Progenitor cell of endocrine pancreas (in vitro differentiated cells): Measurements from ENCODE around the gene UNC13D. TPM values are rescaled to one million over a fixed set of nuclear protein-coding genes. Genes with fewer than 3 reads are reported as not detected.

Experiments used
- DNase-seq: peaks from one replicate; pipeline ENCODE4 v3.0.0; 2021; ENCODE audit warnings: low spot score; ENCODE audit not compliant: unreplicated experiment
- H3K27ac Mint-ChIP-seq: 2 replicates; pipeline ENCODE4 v1.8.0; 2021; ENCODE audit warnings: mild to moderate bottlenecking, moderate library complexity, mixed read lengths
- H3K27me3 Mint-ChIP-seq: 2 replicates; pipeline ENCODE4 v1.8.0; 2021; ENCODE audit warnings: mixed read lengths
- H3K36me3 Mint-ChIP-seq: 2 replicates; pipeline ENCODE4 v1.8.0; 2022; ENCODE audit warnings: mixed read lengths; ENCODE audit not compliant: insufficient read depth
- H3K4me1 Mint-ChIP-seq: 2 replicates; pipeline ENCODE4 v1.8.0; 2021; ENCODE audit warnings: low read depth, mixed read lengths
- H3K4me3 Mint-ChIP-seq: 2 replicates; pipeline ENCODE4 v1.8.0; 2021; ENCODE audit warnings: low read depth, mild to moderate bottlenecking, moderate library complexity, mixed read lengths
- H3K9me3 Mint-ChIP-seq: 2 replicates; pipeline ENCODE4 v1.8.0; 2021; ENCODE audit warnings: low read depth, mixed read lengths
- total RNA-seq: library from RNA; stranded (reverse); gene quantifications from 2 replicates; pipeline ENCODE4 v1.2.1, GENCODE V29; 2021
- TF ChIP-seq, protein P1 (sequence below): fragments of 200-600 bp; sonication (generic); IDR thresholded peaks from one replicate; pipeline ENCODE4 v1.5.0; 2021; ENCODE audit warnings: antibody characterized with exemption, mild to moderate bottlenecking; ENCODE audit not compliant: unreplicated experiment

The UNC13D gene
- total RNA-seq, 1 donor from 2014 or later = 2.7 TPM

DNA sequence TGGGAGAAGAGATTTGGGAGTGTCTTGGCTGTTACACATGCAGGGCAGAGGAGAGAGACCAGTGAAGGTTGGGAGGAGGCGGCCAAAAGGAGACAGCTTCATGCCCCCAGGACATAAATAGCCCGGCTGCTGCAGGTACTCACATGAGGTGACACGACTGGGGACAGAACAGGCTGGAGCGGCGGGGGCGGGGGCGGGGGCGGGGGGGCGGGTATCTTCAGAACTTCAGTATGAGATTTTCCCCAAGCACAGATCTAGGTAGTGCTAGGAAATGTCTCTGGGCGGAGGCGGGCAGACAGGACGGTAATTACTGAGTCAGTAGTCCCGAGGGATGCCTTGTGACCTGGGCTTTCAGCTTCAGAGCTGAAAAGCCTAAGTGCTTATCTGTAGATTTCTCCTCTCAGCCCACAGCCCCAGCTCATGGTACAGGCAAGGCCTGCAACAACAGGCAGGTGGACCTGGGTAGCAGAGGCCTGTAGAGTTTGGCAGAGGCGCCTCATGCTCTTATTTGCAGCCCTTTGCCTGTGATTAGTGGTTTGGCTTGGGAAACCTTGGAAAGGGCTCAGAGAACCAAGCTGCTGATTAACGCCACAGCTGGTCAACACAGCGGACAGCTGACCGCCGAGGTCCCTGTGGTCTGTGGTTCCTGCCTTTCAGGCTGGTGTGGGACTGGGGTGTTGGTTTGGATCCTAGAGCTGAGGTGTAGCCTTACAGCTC lies 35.1 kb downstream of the UNC13D start:
- DNase-seq = no peak
- Mint-ChIP-seq H3K9me3 (no peaks in the 10 kb centered on the region), H3K27ac (no peak overlapping the region), H3K4me1 (no peaks in the 10 kb centered on the region), H3K27me3 (no peaks in the 10 kb centered on the region), H3K4me3 (no peak overlapping the region), H3K36me3 (peaks cover 2% of the 10 kb centered on the region)
- TF ChIP-seq, protein P1, sequence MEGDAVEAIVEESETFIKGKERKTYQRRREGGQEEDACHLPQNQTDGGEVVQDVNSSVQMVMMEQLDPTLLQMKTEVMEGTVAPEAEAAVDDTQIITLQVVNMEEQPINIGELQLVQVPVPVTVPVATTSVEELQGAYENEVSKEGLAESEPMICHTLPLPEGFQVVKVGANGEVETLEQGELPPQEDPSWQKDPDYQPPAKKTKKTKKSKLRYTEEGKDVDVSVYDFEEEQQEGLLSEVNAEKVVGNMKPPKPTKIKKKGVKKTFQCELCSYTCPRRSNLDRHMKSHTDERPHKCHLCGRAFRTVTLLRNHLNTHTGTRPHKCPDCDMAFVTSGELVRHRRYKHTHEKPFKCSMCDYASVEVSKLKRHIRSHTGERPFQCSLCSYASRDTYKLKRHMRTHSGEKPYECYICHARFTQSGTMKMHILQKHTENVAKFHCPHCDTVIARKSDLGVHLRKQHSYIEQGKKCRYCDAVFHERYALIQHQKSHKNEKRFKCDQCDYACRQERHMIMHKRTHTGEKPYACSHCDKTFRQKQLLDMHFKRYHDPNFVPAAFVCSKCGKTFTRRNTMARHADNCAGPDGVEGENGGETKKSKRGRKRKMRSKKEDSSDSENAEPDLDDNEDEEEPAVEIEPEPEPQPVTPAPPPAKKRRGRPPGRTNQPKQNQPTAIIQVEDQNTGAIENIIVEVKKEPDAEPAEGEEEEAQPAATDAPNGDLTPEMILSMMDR = no peak

DNA sequence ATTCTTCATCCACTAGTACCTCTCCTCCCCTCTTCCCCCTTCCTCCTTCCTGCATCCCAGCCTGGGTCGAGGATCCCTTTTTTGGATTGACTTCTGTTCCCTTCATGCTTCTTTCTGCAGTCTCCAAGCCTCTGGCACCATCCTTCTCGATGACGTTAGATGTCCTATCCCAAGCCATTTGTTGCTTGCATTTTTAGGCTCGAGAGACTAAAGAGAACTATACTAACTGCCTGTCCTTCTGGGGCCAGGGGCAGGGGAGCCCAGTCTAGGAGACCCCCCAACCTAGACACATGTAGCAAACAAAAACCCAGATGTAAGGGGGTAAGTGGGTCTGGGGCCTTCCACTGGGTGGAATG lies 35.7 kb downstream of the UNC13D start:
- TF ChIP-seq, protein P1 = no peak
- Mint-ChIP-seq H3K27ac (no peak overlapping the region), H3K4me1 (no peaks in the 10 kb centered on the region), H3K9me3 (no peaks in the 10 kb centered on the region), H3K4me3 (no peak overlapping the region), H3K27me3 (no peaks in the 10 kb centered on the region), H3K36me3 (peaks cover 2% of the 10 kb centered on the region)
- no peak for DNase-seq

GRCh38 chr17:75807861-75808260 lies 36.3 kb downstream of the UNC13D start:
- Mint-ChIP-seq H3K4me3 (no peak overlapping the region), H3K27ac (no peak overlapping the region), H3K4me1 (no peaks in the 10 kb centered on the region), H3K9me3 (no peaks in the 10 kb centered on the region), H3K36me3 (peaks cover 2% of the 10 kb centered on the region), H3K27me3 (no peaks in the 10 kb centered on the region)
- no peak for DNase-seq
- TF ChIP-seq, protein P1 = no peak

GRCh38 chr17:75806822-75807500 lies 37.2 kb downstream of the UNC13D start:
- no peaks in the 10 kb centered on the region for H3K4me1 Mint-ChIP-seq
- H3K27ac Mint-ChIP-seq = peak overlapping the region; percentile 45
- DNase-seq = no peak
- H3K36me3 Mint-ChIP-seq = no peaks in the 10 kb centered on the region
- H3K27me3 Mint-ChIP-seq = no peaks in the 10 kb centered on the region
- TF ChIP-seq, protein P1 = no peak
- H3K9me3 Mint-ChIP-seq = no peaks in the 10 kb centered on the region
- no peak overlapping the region for H3K4me3 Mint-ChIP-seq

DNA sequence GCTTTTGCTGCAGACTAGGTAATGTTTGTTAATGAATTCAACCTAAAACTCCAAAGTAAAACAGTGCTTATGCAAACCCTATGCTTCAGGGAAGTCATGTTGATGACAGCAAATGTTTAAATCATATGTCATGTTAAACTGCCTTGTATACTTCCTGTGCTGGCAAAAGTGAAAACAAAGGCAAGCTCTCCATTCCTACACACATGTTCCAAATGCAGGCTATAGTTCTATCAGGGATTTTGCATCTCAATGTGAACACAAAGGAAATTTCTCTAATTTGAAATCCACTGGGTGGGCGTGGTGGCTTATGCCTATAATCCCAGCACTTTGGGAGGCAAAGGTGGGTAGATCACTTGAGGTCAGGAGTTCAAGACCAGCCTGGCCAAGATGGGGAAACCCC lies 40.3 kb downstream of the UNC13D start:
- peaks cover 3% of the 10 kb centered on the region for H3K36me3 Mint-ChIP-seq
- no peaks in the 10 kb centered on the region for H3K9me3 Mint-ChIP-seq
- H3K27me3 Mint-ChIP-seq = no peaks in the 10 kb centered on the region
- no peaks in the 10 kb centered on the region for H3K4me1 Mint-ChIP-seq
- no peak overlapping the region for H3K4me3 Mint-ChIP-seq
- DNase-seq = no peak
- TF ChIP-seq, protein P1 = no peak
- no peak overlapping the region for H3K27ac Mint-ChIP-seq
